Vagina (tissue), 2 donors: ENCODE results near the gene SETD4.

Experiments used
- CTCF ChIP-seq, 3 experiments: fragments of 450-650 bp in 2 of 3; fragments of 200-600 bp in 1 of 3; sonication (generic) in 1 of 3; IDR thresholded peaks; one replicate each; pipeline ENCODE4 v1.5.1; 2017 to 2019; ENCODE audit warnings: antibody characterized with exemption in 3 of 3, mild to moderate bottlenecking in 2 of 3, moderate library complexity in 2 of 3
- POLR2A ChIP-seq, 2 donors: fragments of 450-650 bp; IDR thresholded peaks; one replicate each; pipeline ENCODE4 v1.6.1; 2017; ENCODE audit warnings: antibody characterized with exemption in 2 of 2, mild to moderate bottlenecking in 2 of 2, moderate library complexity in 2 of 2
- POLR2AphosphoS5 ChIP-seq, 2 donors: sonication (generic); formaldehyde crosslinking; IDR thresholded peaks; one replicate each; pipeline ENCODE4 v1.9.0; 2017; ENCODE audit warnings: antibody characterized with exemption in 2 of 2, mild to moderate bottlenecking in 2 of 2, low read depth in 1 of 2; ENCODE audit not compliant: insufficient read depth in 1 of 2

GRCh38 chr21:36070999-36071398 is 10.7 kb upstream of the SETD4 start:
- TF ChIP-seq POLR2AphosphoS5 (IDR thresholded peaks at IDR 0.05; ENCODE audit: insufficient read depth in 1 of 2, low read depth in 1 of 2): no peak
- TF ChIP-seq CTCF (IDR thresholded peaks at IDR 0.05): no peak
- no peak for TF ChIP-seq POLR2A (IDR thresholded peaks at IDR 0.05)
